A673 (cell line): Measurements from ENCODE around the gene EGFR.

Experiments
- EZH2 ChIP-seq: fragments of 200-600 bp; sonication (generic); IDR thresholded peaks from 2 replicates; pipeline ENCODE4 v1.6.1; 2017; ENCODE audit warnings: borderline replicate concordance, low read depth, mild to moderate bottlenecking, mixed read lengths, antibody characterized with exemption, low read length; ENCODE audit not compliant: poor library complexity, severe bottlenecking
- TF ChIP-seq, protein P1 (sequence below): fragments of 300-800, 200-600 bp; sonication (generic); conservative IDR thresholded peaks from 2 replicates; pipeline ENCODE4 v1.5.1; 2017; ENCODE audit warnings: low read depth, mild to moderate bottlenecking, antibody characterized with exemption, low read length, moderate library complexity, mixed read lengths

DNA sequence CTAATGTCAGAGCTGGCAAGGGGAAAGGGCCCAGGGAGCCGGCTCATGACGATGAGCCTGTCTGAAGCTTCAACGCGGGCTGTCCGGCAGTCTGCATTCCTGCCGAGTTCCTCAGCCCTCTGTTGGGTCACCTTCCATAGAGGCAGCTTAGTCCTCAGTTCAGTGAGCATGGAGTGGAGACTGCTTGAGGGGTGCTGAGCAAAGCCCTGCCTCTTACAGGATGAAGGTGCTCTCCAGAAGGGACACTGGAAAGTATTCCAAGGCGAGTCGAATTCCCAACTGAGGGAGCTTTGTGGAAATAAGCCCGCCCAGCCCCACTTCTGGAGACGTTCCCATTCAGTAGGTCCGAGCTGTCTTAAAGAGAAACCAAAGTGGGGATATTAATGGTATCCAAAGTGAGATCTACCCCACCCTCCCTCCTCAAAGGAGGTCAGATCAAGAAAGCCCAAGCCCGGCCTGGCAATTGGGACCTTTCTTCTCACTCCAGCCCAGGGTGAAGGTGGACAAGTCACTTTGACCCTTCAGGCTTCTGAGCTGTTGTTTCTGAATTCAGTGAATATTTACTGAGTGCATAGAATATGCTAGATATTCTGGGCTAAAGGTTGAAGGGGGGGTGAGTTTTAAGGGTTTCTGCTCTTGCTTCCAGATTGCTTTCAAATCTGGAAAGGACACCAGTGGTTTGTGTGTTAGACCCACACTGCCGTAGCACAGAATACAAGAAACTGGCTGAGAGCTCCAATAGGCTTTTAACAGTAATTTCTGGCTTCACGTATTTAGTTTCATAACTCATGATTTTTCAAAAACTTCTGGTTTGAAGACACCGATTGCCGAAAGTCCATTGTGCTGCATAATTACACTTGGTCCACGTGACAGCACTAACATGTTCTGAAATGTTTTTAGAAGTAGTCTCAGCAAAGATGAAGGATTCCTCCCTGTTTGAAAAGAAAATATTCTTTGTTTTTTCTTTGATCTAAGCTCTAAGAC is 3.5 kb downstream of the EGFR start:
- TF ChIP-seq, protein P1, sequence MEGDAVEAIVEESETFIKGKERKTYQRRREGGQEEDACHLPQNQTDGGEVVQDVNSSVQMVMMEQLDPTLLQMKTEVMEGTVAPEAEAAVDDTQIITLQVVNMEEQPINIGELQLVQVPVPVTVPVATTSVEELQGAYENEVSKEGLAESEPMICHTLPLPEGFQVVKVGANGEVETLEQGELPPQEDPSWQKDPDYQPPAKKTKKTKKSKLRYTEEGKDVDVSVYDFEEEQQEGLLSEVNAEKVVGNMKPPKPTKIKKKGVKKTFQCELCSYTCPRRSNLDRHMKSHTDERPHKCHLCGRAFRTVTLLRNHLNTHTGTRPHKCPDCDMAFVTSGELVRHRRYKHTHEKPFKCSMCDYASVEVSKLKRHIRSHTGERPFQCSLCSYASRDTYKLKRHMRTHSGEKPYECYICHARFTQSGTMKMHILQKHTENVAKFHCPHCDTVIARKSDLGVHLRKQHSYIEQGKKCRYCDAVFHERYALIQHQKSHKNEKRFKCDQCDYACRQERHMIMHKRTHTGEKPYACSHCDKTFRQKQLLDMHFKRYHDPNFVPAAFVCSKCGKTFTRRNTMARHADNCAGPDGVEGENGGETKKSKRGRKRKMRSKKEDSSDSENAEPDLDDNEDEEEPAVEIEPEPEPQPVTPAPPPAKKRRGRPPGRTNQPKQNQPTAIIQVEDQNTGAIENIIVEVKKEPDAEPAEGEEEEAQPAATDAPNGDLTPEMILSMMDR = no peak
- no peak for TF ChIP-seq EZH2
